ENCODE data around the gene DQX1. TPM values are rescaled to one million over a fixed set of nuclear protein-coding genes. Genes with fewer than 3 reads are reported as not detected.

DQX1 gene
- polyA plus RNA-seq, 1 donor from 2014 or later = 0.59 TPM

DNA sequence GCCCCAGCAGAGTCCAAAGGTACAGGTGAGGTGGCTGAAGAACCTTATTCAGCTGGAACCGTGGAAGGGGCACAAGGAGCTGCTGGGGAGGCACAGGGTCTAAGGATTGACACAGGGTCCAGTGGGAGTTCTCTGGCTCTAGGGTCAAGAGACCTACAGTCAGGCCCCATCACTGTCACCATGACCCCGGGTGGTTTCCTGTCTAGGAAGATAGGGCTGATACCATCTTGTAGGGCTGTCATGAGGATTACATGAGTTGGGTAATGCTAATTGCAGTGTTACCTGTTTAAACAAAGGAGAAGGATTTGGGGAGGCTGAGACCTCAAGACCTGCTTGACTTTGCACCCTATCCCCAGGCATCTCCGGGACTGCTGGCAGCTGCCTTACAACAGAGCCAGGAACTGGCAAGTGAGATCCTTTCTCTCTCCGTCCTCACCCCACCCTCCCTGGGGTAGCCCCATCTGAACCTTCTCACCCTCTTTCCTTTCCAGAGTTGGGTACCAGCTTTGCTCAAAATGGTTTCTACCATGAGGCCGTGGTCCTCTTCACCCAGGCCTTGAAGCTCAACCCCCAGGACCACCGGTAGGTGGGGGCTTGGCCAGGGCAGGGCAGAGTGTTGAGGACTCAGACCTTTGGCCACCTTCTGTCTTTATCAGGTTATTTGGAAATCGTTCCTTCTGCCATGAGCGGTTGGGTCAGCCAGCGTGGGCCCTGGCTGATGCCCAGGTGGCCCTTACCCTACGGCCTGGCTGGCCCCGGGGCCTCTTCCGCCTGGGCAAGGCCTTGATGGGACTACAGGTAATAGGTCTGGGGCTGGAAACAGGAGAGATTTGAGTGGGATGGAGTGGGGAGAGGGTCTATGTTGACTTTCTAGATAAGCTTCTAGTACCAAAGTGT is 34.1 kb downstream of the DQX1 start:
- no peaks in the 10 kb centered on the region for H3F3A ChIP-seq (ENCODE audit: insufficient read depth, low read length, poor library complexity, severe bottlenecking)
- no peaks in the 10 kb centered on the region for H4K20me1 ChIP-seq (ENCODE audit: insufficient read depth)
- no peak overlapping the region for H2AFZ ChIP-seq (ENCODE audit: low read depth, low read length)
- no peaks in the 10 kb centered on the region for H3K9me2 ChIP-seq (ENCODE audit: insufficient read depth, low read length)
- H3K9me3 ChIP-seq (ENCODE audit: low read length) = no peaks in the 10 kb centered on the region
- TF ChIP-seq SMC3 (conservative IDR thresholded peaks at IDR 0.05; ENCODE audit: poor library complexity) = no peak
- TF ChIP-seq, protein P1, sequence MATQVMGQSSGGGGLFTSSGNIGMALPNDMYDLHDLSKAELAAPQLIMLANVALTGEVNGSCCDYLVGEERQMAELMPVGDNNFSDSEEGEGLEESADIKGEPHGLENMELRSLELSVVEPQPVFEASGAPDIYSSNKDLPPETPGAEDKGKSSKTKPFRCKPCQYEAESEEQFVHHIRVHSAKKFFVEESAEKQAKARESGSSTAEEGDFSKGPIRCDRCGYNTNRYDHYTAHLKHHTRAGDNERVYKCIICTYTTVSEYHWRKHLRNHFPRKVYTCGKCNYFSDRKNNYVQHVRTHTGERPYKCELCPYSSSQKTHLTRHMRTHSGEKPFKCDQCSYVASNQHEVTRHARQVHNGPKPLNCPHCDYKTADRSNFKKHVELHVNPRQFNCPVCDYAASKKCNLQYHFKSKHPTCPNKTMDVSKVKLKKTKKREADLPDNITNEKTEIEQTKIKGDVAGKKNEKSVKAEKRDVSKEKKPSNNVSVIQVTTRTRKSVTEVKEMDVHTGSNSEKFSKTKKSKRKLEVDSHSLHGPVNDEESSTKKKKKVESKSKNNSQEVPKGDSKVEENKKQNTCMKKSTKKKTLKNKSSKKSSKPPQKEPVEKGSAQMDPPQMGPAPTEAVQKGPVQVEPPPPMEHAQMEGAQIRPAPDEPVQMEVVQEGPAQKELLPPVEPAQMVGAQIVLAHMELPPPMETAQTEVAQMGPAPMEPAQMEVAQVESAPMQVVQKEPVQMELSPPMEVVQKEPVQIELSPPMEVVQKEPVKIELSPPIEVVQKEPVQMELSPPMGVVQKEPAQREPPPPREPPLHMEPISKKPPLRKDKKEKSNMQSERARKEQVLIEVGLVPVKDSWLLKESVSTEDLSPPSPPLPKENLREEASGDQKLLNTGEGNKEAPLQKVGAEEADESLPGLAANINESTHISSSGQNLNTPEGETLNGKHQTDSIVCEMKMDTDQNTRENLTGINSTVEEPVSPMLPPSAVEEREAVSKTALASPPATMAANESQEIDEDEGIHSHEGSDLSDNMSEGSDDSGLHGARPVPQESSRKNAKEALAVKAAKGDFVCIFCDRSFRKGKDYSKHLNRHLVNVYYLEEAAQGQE (IDR thresholded peaks at IDR 0.05; ENCODE audit: borderline replicate concordance) = no peak
- no peak for TF ChIP-seq EP300 (conservative IDR thresholded peaks at IDR 0.05; ENCODE audit: poor library complexity, severe bottlenecking)
- TF ChIP-seq RAD21 (conservative IDR thresholded peaks at IDR 0.05) = no peak
- no peak for TF ChIP-seq MXI1 (conservative IDR thresholded peaks at IDR 0.05; ENCODE audit: poor library complexity, severe bottlenecking)
- TF ChIP-seq POLR2AphosphoS5 (IDR thresholded peaks at IDR 0.05) = no peak
- TF ChIP-seq EZH2 (IDR thresholded peaks at IDR 0.05; ENCODE audit: borderline replicate concordance, insufficient read depth, low read length, poor library complexity, severe bottlenecking) = no peak
- no peak for TF ChIP-seq TAF1 (IDR thresholded peaks at IDR 0.05; ENCODE audit: low read depth)
- TF ChIP-seq, protein P2, sequence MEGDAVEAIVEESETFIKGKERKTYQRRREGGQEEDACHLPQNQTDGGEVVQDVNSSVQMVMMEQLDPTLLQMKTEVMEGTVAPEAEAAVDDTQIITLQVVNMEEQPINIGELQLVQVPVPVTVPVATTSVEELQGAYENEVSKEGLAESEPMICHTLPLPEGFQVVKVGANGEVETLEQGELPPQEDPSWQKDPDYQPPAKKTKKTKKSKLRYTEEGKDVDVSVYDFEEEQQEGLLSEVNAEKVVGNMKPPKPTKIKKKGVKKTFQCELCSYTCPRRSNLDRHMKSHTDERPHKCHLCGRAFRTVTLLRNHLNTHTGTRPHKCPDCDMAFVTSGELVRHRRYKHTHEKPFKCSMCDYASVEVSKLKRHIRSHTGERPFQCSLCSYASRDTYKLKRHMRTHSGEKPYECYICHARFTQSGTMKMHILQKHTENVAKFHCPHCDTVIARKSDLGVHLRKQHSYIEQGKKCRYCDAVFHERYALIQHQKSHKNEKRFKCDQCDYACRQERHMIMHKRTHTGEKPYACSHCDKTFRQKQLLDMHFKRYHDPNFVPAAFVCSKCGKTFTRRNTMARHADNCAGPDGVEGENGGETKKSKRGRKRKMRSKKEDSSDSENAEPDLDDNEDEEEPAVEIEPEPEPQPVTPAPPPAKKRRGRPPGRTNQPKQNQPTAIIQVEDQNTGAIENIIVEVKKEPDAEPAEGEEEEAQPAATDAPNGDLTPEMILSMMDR (IDR thresholded peaks at IDR 0.05; ENCODE audit: poor library complexity, severe bottlenecking) = no peak
- H3K27ac ChIP-seq (ENCODE audit: low read length) = no peak overlapping the region
- H3K36me3 ChIP-seq (ENCODE audit: insufficient read depth, low read length) = no peaks in the 10 kb centered on the region
- H3K4me3 ChIP-seq (ENCODE audit: low read length) = no peak overlapping the region
- H3K79me2 ChIP-seq (replicated peaks; ENCODE audit: insufficient read depth, low read length) = no peaks in the 10 kb centered on the region
- no peak overlapping the region for H3K4me2 ChIP-seq (ENCODE audit: low read length)
- no peak overlapping the region for H3K9ac ChIP-seq (ENCODE audit: low read length)
- peaks cover 11% of the 10 kb centered on the region for H3K27me3 ChIP-seq (ENCODE audit: insufficient read depth, low read depth, low read length)

DNA sequence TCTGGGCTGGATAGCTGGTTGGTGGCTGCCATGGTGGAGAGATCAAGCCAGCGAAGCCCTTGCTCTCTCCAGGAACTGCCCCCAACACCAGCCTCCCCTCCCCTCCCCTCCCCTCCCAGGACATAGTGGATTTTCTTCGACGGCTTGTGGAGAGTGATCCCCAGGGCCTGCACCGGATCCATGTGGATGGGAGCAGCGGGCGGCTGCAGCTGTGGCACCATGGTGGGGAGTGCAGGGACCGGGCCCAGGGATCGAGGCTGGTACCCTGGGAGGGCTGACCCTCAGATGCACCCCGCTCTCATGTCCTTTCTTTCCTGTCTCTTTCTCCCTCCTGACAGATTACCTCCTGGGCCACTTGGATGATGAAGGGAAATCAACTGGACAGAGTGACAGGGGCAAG is 36.1 kb downstream of the DQX1 start:
- Histone ChIP-seq H3K36me3 (ENCODE audit: insufficient read depth, low read length) (no peaks in the 10 kb centered on the region), H3K9me3 (ENCODE audit: low read length) (no peaks in the 10 kb centered on the region), H3K9me2 (ENCODE audit: insufficient read depth, low read length) (no peaks in the 10 kb centered on the region), H3K4me2 (ENCODE audit: low read length) (no peak overlapping the region), H2AFZ (ENCODE audit: low read depth, low read length) (no peak overlapping the region), H3K27ac (ENCODE audit: low read length) (no peak overlapping the region), H3K9ac (ENCODE audit: low read length) (no peak overlapping the region), H3F3A (ENCODE audit: insufficient read depth, low read length, poor library complexity, severe bottlenecking) (no peaks in the 10 kb centered on the region), H4K20me1 (ENCODE audit: insufficient read depth) (no peaks in the 10 kb centered on the region), H3K79me2 (replicated peaks; ENCODE audit: insufficient read depth, low read length) (no peaks in the 10 kb centered on the region), H3K27me3 (ENCODE audit: insufficient read depth, low read depth, low read length) (no peaks in the 10 kb centered on the region), H3K4me3 (ENCODE audit: low read length) (no peak overlapping the region)
- TF ChIP-seq TAF1 (IDR thresholded peaks at IDR 0.05; ENCODE audit: low read depth) (no peak), EP300 (conservative IDR thresholded peaks at IDR 0.05; ENCODE audit: poor library complexity, severe bottlenecking) (no peak), POLR2AphosphoS5 (IDR thresholded peaks at IDR 0.05) (no peak), SMC3 (conservative IDR thresholded peaks at IDR 0.05; ENCODE audit: poor library complexity) (no peak), RAD21 (conservative IDR thresholded peaks at IDR 0.05) (no peak), MXI1 (conservative IDR thresholded peaks at IDR 0.05; ENCODE audit: poor library complexity, severe bottlenecking) (no peak), EZH2 (IDR thresholded peaks at IDR 0.05; ENCODE audit: borderline replicate concordance, insufficient read depth, low read length, poor library complexity, severe bottlenecking) (no peak)
- TF ChIP-seq, protein P1 (IDR thresholded peaks at IDR 0.05; ENCODE audit: borderline replicate concordance) = no peak
- TF ChIP-seq, protein P2 (IDR thresholded peaks at IDR 0.05; ENCODE audit: poor library complexity, severe bottlenecking) = no peak
